ENCODE results near the gene PTDSS2. TPM values are rescaled to one million over a fixed set of nuclear protein-coding genes. Genes with fewer than 3 reads are reported as not detected.
"Not testable (repeated sequence)": the region's sequence is repeated elsewhere in the genome, so short reads cannot be mapped to it uniquely, and the experiment has no call there.

Gene PTDSS2
- total RNA-seq, 1 experiment from 2014 or later: 51.2 TPM

DNA sequence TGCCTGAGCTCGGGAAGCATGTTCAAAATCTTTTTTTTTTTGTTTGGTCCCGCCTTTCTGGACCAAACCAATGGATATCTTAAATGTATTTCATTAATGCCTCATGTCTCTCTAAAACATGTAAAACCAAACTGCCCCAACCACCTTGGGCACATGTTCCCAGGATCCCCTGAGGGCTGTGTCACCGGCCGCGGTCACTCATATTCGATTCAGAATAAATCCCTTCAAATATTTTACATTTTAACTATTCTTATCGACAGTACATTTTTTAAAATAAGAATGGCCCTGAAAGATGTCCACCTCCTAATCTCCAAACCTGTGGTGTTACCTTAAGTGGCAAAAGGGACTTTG, 54.9 kb downstream of the PTDSS2 start:
- DNase-seq (ENCODE audit: low read depth): no peak

DNA sequence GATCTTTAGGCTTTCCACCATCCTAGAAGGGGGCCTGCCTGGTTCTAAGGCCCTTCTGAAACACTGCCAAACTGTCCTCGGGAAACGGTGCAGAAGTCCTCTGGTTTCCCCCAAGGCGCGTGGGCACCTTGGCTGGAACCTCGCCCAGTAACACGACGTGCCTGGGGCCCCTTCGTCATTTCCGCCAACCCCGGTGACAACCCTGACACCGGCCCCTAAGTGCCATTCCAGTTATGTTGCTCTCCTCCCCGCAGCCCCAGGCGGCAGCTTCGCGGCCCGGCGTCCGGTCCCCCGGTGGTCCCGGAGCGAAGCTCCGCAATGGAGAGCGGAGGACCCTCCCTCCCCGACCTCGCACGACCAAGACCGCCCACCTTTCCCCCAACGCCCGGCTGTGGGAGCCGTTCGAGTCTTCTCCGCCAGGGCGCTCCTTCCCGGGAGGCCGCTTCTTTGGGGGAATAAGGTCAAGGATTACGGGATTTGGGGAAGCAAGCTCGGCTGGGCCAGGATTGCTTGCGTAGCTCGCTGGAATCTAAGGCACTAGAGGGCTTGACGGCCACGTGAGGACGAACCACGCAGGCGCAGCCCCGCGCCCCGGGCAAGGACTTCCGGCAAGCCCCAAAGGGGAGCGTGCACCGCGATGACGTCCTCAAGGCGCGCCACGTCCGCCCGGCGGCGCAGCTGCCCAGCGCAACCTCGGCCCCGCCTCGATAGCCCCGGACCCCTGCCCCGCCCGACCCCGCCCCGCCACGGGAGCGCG, 56.3 kb downstream of the PTDSS2 start:
- DNase-seq (ENCODE audit: low read depth): peak; percentile 94

DNA sequence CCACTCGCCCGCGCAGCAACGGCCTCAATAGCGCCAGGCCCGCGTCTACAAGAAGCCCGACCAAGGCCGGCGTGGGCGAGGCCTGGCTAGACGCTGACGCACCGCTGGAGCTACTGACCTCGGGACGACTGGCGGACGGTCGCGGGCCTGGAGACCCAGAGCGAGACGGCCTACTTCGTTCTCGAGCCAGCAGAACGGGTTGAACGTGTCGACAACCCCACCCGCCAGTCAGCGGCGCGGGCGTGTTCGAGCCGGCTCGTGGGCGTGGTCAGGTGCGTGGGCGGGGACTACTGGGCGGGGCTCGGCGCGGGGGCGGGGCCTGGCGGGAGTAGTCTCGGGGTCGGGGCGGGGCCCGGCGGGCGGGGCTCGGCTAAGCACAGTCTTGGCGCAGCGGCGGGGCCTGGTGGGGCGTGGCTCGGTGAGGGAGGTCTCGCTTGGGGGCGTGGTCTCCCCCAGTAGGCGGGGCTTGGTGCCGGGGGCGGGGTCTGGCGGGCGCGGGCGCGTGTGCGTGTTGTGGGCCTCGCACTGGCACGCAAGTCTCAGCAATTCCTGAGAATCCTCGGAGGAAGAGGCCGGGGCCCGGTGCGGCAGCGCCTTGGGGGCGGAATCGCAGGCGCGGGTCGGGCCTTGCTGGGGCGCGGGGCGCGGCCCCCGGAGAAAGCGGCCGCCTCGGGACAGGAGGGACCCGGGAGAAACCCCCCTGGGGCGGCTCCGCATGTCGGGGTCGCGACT, 57.1 kb downstream of the PTDSS2 start, which contains the start of gene RNH1:
TSS of gene RNH1 (minus strand) at position 248 of the 732 bp plus-strand sequence. CDS start 5,080 bp downstream, outside the sequence.
- DNase-seq (ENCODE audit: low read depth): peak; percentile 88

DNA sequence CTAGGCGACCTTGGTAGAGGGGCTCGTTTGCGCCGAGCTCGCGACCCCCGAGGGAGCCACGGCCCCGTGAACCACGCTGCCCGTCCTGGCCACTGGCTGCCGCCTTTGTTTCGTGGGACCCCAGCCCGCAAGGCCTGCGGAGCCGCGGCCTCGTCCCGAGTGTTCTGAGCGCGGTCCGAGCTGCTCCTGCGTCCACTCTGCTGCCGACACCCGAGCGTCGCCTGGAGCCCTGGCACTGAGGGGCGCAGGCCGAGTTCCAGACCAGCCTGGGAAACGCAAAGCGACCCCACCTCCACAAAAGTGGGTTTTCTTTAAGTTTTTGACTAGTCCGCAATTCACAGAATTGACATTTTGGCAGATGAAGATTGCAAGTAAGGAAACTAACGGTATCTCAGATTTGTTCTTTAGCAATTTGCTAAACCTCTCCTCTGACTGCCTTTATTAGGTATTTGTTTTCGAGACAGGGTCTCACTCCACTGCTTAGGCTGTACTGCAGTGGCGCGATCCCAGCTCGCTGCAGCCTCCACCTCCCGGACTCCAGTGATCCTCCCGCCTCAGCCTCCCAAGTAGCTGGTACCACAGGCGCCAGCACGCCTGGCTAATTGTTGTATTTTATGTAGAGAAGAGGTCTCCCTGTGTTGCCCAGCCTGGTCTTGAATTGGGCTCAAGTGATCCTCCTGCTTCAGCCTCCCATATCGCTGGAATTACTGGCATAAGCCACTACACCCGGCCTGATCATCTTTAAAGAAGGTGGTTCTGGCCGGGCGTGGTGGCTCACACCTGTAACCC, 57.8 kb downstream of the PTDSS2 start:
- no peak for DNase-seq (ENCODE audit: low read depth)

DNA sequence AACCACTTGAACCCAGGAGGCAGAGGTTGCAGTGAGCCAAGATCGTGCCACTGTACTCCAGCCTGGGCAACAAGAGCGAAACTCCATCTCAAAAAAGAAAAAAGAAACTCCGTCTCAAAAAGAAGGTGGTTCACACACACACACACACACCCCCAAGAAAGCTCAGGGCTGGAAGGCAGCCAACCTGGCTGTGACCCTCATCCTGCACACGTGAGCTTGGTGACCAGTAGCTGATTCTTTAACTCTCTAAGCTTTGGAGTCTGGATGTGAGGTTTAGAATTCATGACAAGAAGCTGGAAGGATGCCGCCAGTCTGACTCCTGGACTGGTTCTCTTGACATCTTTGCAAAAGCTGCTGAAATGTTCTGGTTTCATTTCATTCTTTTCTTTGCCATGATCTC, 58.9 kb downstream of the PTDSS2 start:
- no peak for DNase-seq (ENCODE audit: low read depth)

DNA sequence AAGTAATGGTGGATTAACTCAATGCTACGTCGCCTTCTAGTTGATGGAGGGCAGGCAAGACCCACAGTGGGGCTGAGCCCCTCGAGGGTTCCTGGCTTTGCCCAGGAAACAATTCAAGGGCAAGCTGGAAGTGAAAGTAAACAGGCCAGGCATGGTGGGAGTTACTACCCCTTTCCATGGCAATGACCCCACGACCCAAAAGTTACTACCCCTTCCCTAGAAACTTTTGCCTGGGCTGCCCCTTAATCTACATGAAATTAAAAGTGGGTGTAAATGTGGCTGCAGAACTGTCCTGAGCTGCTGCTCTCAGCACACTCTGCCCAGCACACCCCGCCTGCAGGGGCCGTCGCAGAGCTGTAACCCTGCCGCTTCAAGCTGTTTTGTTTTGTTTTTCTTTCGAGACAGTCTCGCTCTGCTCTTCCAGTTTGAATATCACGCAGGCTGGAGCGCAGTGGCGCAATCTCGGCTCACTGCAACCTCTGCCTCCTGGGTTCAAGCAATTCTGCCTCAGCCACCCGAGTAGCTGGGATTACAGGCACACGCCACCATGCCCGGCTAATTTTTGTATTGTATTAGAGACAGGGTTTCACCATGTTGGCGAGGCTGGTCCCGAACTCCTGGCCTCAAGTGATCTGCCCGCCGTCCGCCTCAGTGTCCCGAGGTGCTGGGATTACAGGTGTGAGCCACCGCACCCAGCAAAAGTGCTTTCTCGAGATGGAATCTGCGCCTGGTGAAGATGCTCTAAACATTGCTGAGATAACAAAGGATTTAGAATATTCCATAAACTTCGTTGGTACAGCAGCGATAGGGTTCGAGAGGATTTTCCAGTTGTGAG, 62.9 kb downstream of the PTDSS2 start:
- DNase-seq (ENCODE audit: low read depth): no peak

DNA sequence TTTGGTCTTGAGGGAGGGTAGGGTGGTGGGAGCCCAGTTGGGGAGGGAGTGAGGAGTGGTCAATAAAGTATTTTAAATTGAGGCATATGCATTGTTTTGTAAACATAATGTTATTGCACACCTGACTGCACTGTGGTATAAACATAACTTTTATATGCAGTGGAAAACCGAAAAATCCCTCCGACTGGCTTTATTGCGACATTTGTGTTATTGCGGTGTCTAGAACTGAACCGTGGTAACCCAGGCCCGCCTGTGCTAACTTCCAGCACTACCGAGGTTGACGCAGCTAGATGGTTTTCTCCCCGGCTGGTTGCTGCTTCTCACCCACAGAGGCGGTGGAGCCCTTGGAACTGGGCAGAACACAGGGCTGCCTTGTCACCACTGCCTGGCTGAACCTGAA, 64.5 kb downstream of the PTDSS2 start:
- no peak for DNase-seq (ENCODE audit: low read depth)

DNA sequence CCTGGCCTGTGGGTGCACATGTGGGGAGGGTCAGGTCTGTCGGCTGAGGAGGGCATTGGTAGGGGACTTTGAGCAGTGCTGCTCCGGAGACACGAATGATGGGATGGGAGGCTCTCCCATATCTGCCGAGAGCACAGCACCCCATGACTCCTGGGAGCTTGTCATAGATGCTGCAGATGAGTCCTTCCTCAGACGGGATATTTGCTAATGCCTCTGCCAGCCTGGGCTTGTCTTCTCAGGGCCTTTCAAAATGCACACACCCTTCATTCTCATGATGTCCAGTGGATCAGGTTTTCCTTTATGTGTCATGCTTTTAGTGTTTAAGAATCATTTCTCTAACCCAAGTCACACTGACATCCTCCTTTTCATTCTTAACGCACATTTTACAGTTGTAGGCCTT, 65.1 kb downstream of the PTDSS2 start:
- DNase-seq (ENCODE audit: low read depth): no peak

DNA sequence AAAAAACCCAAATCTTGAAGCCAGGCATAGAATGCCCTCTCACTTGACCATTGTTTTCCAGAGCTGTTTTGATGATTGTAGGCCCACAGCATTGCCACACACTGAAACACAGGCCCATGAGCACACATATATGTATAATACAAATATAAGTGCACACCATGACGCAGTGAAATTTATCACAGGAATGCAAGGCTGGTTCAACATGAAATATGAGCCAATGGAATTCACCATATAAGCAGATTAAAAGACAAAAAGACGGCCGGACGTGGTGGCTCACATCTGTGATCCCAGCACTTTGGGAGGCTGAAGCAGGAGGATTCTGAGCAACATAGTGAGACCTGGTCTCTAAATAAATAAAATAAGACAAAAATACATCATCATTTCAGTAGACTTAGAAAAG, 66.3 kb downstream of the PTDSS2 start:
- DNase-seq (ENCODE audit: low read depth): no peak

DNA sequence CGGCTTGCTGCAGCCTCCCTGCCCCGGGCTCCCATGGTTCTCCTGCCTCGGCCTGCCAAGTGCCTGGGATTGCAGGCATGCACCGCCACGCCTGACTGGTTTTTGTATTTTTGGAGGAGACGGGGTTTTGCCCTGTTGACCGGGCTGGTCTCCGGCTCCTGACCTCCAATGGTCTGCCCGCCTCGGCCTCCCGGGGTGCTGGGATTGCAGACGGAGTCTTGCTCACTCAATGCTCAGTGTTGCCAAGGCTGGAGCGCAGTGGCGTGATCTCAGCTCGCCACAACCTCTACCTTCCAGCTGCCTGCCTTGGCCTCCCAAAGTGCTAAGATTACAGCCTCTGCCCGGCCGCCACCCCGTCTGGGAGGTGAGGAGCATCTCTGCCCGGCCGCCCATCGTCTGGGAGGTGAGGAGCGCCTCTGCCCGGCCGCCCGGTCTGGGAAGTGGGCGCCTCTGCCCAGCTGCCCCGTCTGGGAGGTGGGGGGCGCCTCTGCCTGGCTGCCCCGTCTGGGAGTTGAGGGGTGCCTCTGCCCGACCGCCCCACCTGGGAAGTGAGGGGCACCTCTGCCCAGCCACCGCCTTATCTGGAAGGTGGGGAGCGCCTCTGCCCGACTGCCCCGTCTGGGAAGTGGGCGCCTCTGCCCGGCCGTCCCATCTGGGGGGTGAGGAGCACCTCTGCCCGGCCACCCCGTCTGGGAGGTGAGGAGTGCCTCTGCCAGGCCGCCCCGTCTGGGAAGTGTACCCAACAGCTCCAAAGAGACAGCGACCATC, 67.0 kb downstream of the PTDSS2 start:
- not testable (repeated sequence) for DNase-seq (ENCODE audit: low read depth)

DNA sequence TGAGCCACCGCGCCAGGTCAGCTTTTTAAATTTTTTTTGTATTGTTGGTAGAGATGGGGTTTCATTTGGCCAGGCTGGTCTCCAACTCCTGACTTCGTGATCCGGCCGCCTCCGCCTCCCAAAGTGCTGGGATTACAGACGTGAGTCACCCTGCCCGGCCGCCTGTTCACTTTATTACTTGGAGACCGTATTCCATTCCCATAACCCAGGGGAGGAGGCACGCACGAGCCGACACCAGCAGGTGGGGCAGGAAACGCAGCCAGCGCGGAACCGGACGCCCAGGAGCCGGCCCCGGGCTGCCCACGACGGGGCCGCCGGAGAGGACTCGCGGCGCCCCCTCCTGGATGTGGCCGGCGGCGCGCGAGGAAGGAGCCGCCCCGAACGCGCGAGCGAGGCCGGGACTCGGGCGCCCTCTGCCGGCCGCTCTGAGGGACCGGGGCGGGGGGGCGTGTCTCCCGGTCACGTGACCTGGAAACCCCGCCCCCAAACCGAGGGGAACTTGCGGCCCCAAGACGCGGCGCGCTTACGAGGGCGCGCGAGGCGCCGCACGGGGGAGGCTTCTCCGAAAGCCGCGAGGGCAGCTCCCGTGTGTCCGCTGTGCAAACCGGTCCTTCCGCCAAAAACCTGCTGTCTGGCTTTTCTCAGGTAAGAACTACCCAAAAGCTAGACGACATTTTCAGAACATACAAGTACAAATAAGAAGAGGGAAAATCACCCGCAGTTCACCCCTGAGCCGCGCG, 68.6 kb downstream of the PTDSS2 start:
- peak; percentile 96 for DNase-seq (ENCODE audit: low read depth)

DNA sequence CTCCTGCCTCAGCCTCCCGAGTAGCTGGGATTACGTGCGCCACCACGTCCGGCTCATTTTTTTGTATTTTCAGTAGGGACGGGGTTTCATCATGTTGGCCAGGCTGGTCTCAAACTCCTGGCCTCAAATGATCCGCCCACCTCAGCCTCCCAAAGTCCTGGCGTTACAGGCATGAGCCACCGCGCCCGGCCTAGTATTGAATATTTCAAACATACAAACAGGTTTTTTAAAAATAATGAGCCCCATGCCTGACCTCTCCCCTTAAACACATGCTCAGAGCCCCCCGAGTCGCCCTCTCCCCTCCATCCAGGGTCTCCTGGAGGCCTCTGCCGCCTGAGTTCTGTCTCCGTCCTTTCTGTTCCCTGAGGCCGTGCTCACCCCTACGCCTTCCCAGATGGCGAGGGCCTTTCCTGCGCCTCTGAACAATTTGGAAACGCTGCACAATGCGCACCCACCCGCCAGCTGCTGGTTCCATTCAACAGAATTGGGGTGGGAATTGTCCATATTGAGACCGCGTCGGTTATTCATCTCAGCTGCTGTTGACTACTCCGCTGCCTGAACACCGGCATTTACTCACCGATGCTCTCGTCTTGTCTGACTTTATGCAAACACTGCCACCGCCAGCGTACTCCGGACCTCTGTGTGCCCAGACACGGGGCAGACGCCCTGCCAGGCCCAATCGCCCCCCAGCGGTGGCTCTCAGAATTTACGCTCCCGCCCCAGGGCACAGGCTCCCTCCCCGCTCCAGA, 70.5 kb downstream of the PTDSS2 start:
- DNase-seq (ENCODE audit: low read depth): no peak

DNA sequence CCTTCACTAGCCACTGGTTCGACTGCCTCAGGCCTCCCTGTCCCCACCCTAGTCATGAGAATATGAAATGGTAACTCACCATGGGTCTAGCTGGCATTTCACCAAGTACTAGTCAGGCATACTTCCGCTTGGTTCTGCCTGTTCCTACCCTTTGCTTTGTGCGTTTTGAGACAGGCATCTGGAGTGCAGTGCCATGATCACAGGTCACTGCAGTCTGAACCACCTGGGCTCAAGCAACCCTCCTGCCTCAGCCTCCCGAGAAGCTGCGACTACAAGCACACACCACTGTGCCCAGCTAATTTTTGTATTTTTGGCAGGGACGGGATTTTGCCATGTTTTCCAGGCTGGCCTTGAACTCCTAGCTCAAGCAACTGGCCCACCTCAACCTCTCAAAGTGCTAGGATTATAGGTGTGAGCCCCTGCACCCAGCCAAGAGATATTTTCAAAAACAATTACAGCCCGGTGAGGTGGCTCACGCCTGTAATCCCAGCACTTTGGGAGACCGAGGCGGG, 71.2 kb downstream of the PTDSS2 start:
- no peak for DNase-seq (ENCODE audit: low read depth)

DNA sequence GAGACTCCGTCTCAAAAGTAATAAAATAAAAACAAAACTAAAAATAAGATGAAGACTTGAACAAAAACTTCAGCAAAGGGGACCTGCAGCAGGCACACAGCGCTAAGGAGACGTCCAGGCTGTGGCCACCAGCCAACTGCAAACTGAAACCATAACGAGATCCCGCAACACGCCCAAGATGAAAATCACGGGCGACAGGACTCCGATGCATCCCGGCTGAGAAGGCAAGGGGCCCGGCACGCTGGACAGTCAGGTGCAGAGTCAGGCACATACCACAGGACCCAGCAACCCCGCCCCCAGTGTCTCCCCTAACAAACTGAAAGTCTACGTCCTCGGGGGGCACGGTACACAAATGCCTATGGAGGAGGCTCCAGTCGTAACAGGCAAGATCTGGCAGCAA, 76.1 kb downstream of the PTDSS2 start:
- no peak for DNase-seq (ENCODE audit: low read depth)

DNA sequence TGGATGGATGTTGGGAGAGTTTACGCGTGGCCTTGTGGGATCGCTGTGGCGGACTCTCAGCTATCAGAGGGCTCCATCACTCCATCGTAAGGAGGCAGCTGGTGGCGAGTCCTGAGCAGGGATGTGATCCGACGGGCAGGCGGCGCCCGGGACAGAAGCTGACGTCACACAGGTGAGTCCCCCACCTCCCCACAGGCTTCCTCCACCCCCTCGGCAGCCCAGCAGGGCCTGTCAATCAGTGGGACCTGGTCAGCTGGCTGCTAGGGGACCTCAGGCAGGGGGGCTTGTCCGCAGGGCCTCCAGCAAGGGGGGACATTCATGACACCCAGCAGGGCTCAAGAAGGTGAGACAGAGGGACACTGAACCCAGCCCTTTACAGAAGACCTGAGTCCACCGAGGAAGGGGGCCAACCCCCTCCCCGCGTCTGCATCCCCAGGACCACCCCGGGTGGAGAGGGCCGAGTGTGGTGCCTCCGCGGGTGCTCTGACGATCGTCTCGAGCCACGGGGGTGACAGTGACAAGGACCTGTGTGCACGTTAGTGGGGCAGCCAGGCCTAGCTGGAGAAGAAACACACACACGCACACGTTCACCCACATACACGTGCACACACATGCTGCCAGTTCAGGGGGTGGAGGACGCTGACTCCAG, 78.2 kb downstream of the PTDSS2 start:
- DNase-seq (ENCODE audit: low read depth): no peak

DNA sequence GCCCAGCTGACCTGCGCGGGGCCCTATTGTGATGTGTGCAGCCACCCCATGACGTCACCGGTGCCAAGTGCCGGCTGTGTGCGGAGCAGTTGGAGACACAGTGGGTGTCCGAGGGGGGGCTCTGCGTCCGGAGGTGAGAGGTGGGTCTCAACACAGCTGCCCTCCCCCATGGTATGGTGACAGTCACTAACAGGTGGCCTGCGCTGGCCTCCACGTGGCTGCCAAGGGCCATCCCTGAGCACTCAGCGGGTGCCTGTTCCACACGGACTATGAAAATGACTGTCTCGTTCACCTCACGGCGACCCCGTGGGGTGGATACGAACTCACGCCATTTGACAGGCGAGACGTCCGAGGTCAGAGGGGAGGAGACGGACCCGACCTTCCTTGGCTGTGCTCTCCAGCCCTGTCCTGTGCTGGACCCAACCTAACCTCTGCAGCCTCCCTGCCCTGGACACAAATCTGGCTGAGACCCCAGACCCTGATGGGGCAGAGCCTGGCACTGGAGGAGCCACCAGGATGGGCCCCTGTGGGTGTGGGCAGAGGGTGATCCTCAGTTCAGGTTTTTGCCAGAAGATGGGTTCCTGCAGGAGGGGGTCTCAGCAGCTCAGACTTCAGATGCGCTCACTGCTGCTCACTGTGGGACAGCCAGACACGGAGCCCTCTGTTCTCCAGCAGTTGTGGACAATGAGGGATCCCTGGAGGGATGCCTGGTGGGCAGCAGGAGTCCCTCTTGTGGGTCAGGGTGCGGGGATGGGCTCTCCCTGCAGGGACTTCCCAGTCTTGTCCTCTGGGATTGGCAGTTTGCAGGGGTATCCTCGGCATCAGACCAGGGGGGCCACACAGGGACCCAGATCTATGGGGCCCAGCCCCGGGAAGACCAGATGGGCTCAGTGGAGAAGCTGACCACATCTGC, 79.0 kb downstream of the PTDSS2 start:
- no peak for DNase-seq (ENCODE audit: low read depth)

DNA sequence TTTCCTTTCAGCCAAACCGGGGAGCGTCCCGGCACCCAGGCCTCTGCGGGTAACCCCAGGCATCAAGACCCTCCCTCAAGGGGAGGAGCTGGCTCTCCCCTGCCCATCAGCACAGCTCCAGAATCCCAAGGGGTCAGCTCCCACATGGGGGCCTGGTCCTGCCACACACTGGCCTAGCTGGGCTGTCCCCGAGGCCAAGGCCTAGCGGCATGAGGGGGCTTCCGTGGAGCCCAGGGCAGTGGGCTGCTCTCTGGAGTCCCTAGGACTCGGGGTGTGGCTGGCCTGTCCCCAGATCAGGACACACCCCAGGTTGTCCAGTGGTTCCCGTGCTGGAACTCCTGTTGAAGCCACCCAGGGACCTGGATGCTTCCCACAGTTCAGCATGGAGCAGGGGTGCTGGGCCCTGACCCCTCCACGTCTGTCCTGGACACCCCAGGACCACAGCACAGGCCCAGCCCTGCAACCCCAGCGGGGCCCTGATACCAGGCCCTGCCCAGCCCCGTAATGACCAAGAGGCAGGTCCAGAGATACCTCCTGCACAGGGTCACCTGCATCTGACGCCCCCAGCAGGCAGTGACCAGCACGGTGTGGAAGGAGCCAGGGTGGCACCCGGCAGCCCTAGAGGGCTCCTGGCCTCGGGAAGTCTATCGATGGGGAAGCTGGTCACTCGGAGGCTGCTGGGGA, 79.8 kb downstream of the PTDSS2 start:
- no peak for DNase-seq (ENCODE audit: low read depth)
